Smooth muscle cell (in vitro differentiated cells): Measurements from ENCODE around the gene GRAMD2B. TPM values are rescaled to one million over a fixed set of nuclear protein-coding genes. Genes with fewer than 3 reads are reported as not detected.

Source experiments
- DNase-seq: peaks from one replicate; lab custom pipeline; 2025; ENCODE audit not compliant: unreplicated experiment; lab: John Stamatoyannopoulos, UW
- H2AFZ ChIP-seq: fragments of 200-600 bp; sonication (generic); 2 replicates; pipeline ENCODE4 v1.6.0; 2016; ENCODE audit warnings: antibody characterized with exemption, low read depth, mild to moderate bottlenecking
- H3F3A ChIP-seq: fragments of 200-600 bp; sonication (generic); 2 replicates; pipeline ENCODE4 v1.6.0; 2017; ENCODE audit warnings: antibody characterized with exemption, low read depth
- H3K27ac ChIP-seq: fragments of 200-600 bp; sonication (generic); 2 replicates; pipeline ENCODE4 v1.5.1; 2016; ENCODE audit warnings: low read depth, mild to moderate bottlenecking
- H3K27me3 ChIP-seq: fragments of 200-600 bp; sonication (generic); 2 replicates; pipeline ENCODE4 v1.6.1; 2016; ENCODE audit warnings: low read depth, mild to moderate bottlenecking
- H3K36me3 ChIP-seq: fragments of 200-600 bp; sonication (generic); 2 replicates; pipeline ENCODE4 v1.5.1; 2016; ENCODE audit warnings: low read depth
- H3K4me1 ChIP-seq: fragments of 200-600 bp; sonication (generic); 2 replicates; pipeline ENCODE4 v1.5.1; 2016; ENCODE audit warnings: low read depth
- H3K4me2 ChIP-seq: fragments of 200-600 bp; sonication (generic); 2 replicates; pipeline ENCODE4 v1.6.0; 2016; ENCODE audit warnings: mild to moderate bottlenecking
- H3K4me3 ChIP-seq: fragments of 200-600 bp; sonication (generic); 2 replicates; pipeline ENCODE4 v1.5.1; 2016; ENCODE audit warnings: mild to moderate bottlenecking
- H3K79me2 ChIP-seq: fragments of 200-600 bp; sonication (generic); 2 replicates; pipeline ENCODE4 v1.6.0; 2016; ENCODE audit warnings: low read depth, mild to moderate bottlenecking
- H3K9ac ChIP-seq: fragments of 200-600 bp; sonication (generic); 2 replicates; pipeline ENCODE4 v1.6.0; 2016; ENCODE audit warnings: low read depth
- H3K9me3 ChIP-seq: fragments of 200-600 bp; sonication (generic); replicated peaks from 2 replicates; pipeline ENCODE4 v1.5.1; 2016; ENCODE audit warnings: low read depth
- H4K20me1 ChIP-seq: fragments of 200-600 bp; sonication (generic); 2 replicates; pipeline ENCODE4 v1.6.0; 2016; ENCODE audit warnings: low read depth
- WGBS: methylation state at CpG from one replicate; pipeline ENCODE4 v1.1.7; 2016; ENCODE audit warnings: low lambda C conversion rate; 5-methylcytosine and 5-hydroxymethylcytosine counted together
- polyA plus RNA-seq: library from polyadenylated mRNA; unstranded; fragments of >200 nt; fragmentation: Nextera tagmentation; extraction: Ambion mirVana; gene quantifications from 2 replicates; pipeline ENCODE4 v1.2.1, GENCODE V29; 2016
- total RNA-seq: library from RNA; depleted of rRNA; stranded (reverse); fragments of >200 nt; gene quantifications from 2 replicates; pipeline ENCODE4 v1.2.3, GENCODE V29; 2014
- TF ChIP-seq, protein P1 (sequence below): fragments of 200-600 bp; sonication (generic); IDR thresholded peaks from 2 replicates; pipeline ENCODE4 v1.5.1; 2017; ENCODE audit warnings: borderline replicate concordance, mild to moderate bottlenecking, antibody characterized with exemption; ENCODE audit not compliant: insufficient read depth, poor library complexity, severe bottlenecking

The GRAMD2B gene
- total and polyA plus RNA-seq, 2 experiments from 2014 or later = 8.7 to 27.3 TPM

DNA sequence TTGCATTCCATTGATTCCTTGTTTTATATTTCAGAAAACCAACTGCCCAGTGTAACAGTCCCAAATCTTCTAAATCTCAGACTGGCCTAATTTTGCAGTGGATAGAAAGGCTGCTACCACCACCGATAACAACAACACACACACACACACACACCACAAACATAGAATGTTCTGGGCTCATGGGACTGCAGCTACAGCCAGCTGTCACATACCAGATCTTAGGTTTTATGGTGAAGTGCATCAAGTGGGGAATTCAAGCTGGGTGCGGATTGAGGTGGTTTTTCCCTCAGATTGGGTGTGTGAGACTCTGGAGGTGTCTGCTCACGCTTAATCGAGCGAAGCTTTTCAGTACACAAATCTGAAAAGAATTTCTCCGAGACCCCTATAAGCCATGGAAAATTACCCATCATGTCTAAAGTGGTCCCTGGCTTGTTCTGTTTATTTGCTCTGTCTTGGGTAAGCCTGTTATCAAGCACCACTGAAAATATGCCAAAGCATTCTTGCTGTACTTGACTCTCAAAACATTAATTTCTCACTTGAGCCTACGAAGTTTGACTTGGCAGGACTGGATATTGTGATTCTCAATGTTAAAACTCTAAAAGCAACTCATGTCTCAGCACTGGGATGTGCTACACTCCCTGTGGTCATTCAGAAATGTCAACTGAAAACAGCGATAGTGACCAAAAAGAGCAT lies 100.8 kb downstream of the GRAMD2B start:
- WGBS = 83% methylated on average over 8 of the region's 8 CpGs
- Histone ChIP-seq H3F3A (no peaks in the 10 kb centered on the region), H3K27me3 (no peaks in the 10 kb centered on the region), H2AFZ (peak overlapping the region; percentile 72), H3K36me3 (no peaks in the 10 kb centered on the region), H3K9ac (no peak overlapping the region), H3K4me2 (no peak overlapping the region), H3K4me1 (peaks cover 6% of the 10 kb centered on the region), H4K20me1 (no peaks in the 10 kb centered on the region), H3K27ac (no peak overlapping the region), H3K4me3 (no peak overlapping the region), H3K79me2 (no peaks in the 10 kb centered on the region), H3K9me3 (no peaks in the 10 kb centered on the region)
- DNase-seq = no peak
- TF ChIP-seq, protein P1, sequence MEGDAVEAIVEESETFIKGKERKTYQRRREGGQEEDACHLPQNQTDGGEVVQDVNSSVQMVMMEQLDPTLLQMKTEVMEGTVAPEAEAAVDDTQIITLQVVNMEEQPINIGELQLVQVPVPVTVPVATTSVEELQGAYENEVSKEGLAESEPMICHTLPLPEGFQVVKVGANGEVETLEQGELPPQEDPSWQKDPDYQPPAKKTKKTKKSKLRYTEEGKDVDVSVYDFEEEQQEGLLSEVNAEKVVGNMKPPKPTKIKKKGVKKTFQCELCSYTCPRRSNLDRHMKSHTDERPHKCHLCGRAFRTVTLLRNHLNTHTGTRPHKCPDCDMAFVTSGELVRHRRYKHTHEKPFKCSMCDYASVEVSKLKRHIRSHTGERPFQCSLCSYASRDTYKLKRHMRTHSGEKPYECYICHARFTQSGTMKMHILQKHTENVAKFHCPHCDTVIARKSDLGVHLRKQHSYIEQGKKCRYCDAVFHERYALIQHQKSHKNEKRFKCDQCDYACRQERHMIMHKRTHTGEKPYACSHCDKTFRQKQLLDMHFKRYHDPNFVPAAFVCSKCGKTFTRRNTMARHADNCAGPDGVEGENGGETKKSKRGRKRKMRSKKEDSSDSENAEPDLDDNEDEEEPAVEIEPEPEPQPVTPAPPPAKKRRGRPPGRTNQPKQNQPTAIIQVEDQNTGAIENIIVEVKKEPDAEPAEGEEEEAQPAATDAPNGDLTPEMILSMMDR = no peak

DNA sequence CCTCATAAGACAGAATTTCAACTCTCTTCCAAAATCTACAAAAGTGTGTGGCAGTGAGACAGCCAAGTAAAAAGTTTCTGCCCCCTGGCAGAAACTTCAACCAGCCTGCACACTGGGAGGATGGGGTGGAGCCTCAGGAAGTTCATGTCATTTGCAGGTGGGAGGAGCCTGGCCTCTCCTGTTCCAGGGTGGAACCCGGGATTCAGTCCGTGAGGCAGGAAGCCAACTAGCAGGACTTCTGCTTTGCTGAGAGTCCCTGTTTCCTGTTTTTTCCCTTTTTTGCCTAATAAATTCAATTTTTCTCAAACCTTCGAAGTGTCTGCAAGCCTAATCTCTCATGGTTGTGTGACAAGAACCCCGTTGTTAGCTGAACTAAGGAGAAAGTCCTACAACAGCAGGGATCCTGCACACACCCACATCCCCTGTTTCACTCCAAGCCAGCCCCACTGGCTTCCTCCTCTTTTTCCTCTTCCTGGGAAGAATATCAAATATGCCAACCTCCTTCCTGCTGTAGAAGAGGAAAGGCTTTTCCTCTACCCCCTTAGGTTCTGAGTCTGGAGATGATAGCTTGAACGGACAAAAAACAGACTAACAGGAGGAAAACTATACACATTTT lies 102.5 kb downstream of the GRAMD2B start:
- no peak overlapping the region for H3K9ac ChIP-seq
- H3K36me3 ChIP-seq = no peaks in the 10 kb centered on the region
- H4K20me1 ChIP-seq = no peaks in the 10 kb centered on the region
- 75% methylated on average over 5 of the region's 5 CpGs for WGBS
- H3F3A ChIP-seq = no peaks in the 10 kb centered on the region
- no peaks in the 10 kb centered on the region for H3K27me3 ChIP-seq
- no peaks in the 10 kb centered on the region for H3K79me2 ChIP-seq
- H3K4me3 ChIP-seq = no peak overlapping the region
- H3K27ac ChIP-seq = no peak overlapping the region
- no peak overlapping the region for H3K4me2 ChIP-seq
- no peaks in the 10 kb centered on the region for H3K4me1 ChIP-seq
- no peak for DNase-seq
- TF ChIP-seq, protein P1 = no peak
- H3K9me3 ChIP-seq = no peaks in the 10 kb centered on the region
- H2AFZ ChIP-seq = no peak overlapping the region

DNA sequence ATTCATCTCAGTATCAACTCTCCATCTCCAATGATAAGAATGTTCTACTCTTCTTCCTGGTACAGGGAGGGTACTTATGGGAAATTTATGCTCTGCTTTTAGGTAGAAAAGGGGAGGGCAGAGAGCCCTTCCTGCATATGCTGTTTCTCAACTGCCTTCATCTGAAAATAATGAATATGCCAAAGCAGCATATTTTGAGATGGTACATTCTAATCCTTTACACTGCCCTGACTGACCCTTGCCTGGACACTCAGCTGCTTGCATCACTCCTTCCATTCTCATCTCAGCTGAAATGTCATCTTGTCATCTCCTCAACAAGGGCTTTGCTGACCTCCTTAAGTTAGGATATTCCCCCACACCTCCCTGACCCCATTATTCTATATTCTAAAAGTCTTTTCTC lies 103.3 kb downstream of the GRAMD2B start:
- Histone ChIP-seq H3K9me3 (no peaks in the 10 kb centered on the region), H3K4me1 (no peaks in the 10 kb centered on the region), H3F3A (no peaks in the 10 kb centered on the region), H3K36me3 (no peaks in the 10 kb centered on the region), H3K27ac (no peak overlapping the region), H2AFZ (no peak overlapping the region), H3K4me2 (no peak overlapping the region), H3K27me3 (no peaks in the 10 kb centered on the region), H3K4me3 (no peak overlapping the region), H3K79me2 (no peaks in the 10 kb centered on the region), H3K9ac (no peak overlapping the region), H4K20me1 (no peaks in the 10 kb centered on the region)
- DNase-seq = no peak
- TF ChIP-seq, protein P1 = no peak

DNA sequence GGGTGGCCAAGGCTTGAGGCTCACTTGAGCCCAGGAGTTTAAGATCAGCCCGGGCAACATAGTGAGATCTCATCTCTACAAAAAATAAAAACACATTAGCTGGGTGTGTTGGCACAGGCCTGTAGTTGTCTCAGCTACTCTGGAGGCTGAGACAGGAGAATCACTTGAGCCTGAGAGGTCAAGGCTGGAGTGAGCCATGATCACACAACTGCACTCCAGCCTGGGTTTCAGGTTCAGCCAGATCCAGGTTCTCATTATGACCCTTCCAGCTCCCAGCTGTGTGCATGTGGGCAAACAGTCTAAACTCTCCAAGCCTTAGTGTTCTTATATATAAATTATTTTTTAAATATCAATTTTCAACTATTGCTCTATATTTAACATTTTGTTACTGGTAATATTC lies 103.9 kb downstream of the GRAMD2B start:
- H4K20me1 ChIP-seq = no peaks in the 10 kb centered on the region
- 87% methylated on average over 1 of the region's 1 CpG for WGBS
- TF ChIP-seq, protein P1 = no peak

More for the DNA sequence above, 103.9 kb downstream of the GRAMD2B start:
- no peak for DNase-seq
- no peak overlapping the region for H3K4me2 ChIP-seq
- H3K9ac ChIP-seq = no peak overlapping the region
- H3K27ac ChIP-seq = no peak overlapping the region
- H2AFZ ChIP-seq = no peak overlapping the region
- H3K9me3 ChIP-seq = no peaks in the 10 kb centered on the region
- no peaks in the 10 kb centered on the region for H3F3A ChIP-seq
- H3K79me2 ChIP-seq = no peaks in the 10 kb centered on the region
- H3K36me3 ChIP-seq = no peaks in the 10 kb centered on the region
- H3K4me3 ChIP-seq = no peak overlapping the region
- no peaks in the 10 kb centered on the region for H3K27me3 ChIP-seq
- no peaks in the 10 kb centered on the region for H3K4me1 ChIP-seq
